ENCODE data around the gene LCN15. TPM values are rescaled to one million over a fixed set of nuclear protein-coding genes. Genes with fewer than 3 reads are reported as not detected.

Gene LCN15
- total and polyA plus RNA-seq, 2 of the 13 experiments (the other 11 are each of a cell fraction or from before 2014, with no cell fraction given) = 1.3 to 53.7 TPM

DNA sequence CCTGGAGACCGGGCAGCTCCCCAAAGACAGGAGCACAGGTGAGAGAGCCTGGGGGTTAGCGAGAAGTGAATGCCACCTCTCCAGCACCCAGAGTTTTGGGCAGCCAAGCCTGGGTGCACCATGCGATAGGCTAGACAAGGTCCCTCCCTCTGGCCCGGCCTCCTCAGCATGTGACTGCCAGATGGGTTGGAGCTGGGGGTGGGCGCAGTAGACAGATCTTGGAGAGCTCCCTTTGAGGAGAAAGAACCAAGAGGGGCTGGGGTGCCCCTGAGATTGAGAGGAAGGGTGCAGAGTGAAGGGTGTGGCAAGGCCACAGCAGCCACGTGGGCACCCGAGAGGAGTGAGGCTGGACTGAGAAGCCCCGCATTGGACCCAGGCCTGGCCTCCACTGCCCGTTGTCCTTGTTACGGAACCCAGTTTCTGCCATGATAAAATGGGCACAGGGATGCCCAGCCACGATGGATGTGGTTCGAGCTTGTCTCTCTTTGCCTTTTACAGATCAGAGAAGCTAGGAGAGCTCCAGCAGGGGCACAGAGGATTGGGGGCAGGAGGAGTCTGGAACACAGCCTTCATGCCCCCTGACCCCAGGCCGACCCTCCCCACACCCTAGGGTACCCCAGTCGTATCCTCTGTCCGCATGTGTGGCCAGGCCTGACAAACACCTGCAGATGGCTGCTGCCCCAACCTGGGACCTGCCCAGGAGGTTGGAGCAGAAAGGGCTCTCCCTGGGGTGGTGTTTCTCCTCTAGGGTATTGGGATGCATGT is 28.2 kb upstream of the LCN15 start:
- H3K27ac ChIP-seq (ENCODE audit: extremely low read length, insufficient read depth, low read length) = peak overlapping the region; percentile 75
- H4K20me1 ChIP-seq (ENCODE audit: insufficient read depth, low read length) = no peaks in the 10 kb centered on the region
- H3K4me2 ChIP-seq (ENCODE audit: low read depth, low read length) = peak overlapping the region; percentile 96
- in situ Hi-C loops (cut with HindIII; ENCODE audit: extremely low pct_ligation_motif_present, low pct_unique_long_range_greater_than_20kb) (no loop called here), intact Hi-C loops (cut with micrococcal nuclease; ENCODE audit: unreplicated experiment) (no loop called here)
- H3K9me3 ChIP-seq (ENCODE audit: low read length) = no peaks in the 10 kb centered on the region
- 57% methylated on average over 6 of the region's 15 CpGs for WGBS (ENCODE audit: low lambda C conversion rate)
- H3K79me2 ChIP-seq (ENCODE audit: insufficient read depth, low read length) = peaks cover 28% of the 10 kb centered on the region
- peaks cover 82% of the 10 kb centered on the region for H3K4me1 ChIP-seq (ENCODE audit: insufficient read depth, low read length)
- BruUV-seq (replicated peaks) = no TSS peak
- POLR2A ChIA-PET = interaction anchor here (0.7 to 2.3 kb wide), 2 partner anchors 8 to 15 kb away, joined by 3 to 12 read pairs; partner anchors contain the start of gene RABL6
- H3K36me3 ChIP-seq (replicated peaks in 1 of 2; ENCODE audit: control insufficient read depth in 1 of 2, insufficient read depth in 2 of 2, low read length in 2 of 2) = 0 out of 5 replicates have a peak, but pooled peaks cover 0 to 12% of the 10 kb centered on the region in 2 experiments
- H3K4me3 ChIP-seq (replicated peaks in 1 of 3; ENCODE audit: insufficient read depth in 1 of 3, low read depth in 2 of 3, low read length in 3 of 3) = peak overlapping the region; percentile 78 to 98 (median 82)
- ATAC-seq = no peak
- peak overlapping the region; percentile 91 for H3K9ac ChIP-seq (ENCODE audit: insufficient read depth, low read depth, low read length)
- no peak for DNase-seq (ENCODE audit: low spot score)
- H2AFZ ChIP-seq (ENCODE audit: low read length) = no peak overlapping the region
- H3K27me3 ChIP-seq (ENCODE audit: control insufficient read depth in 1 of 2, insufficient read depth in 2 of 2, low read length in 2 of 2) = no peaks in the 10 kb centered on the region; a peak in 1 of 5 replicates
- FAIRE-seq = no peak
- CTCF ChIA-PET (ENCODE audit: low intra/inter-chr PET ratio, low total read pairs) = interaction anchor here (0.6 to 1.1 kb wide), 2 partner anchors 15 to 48 kb away, joined by 3 to 4 read pairs; partner anchors contain the start of gene RABL6
- TF ChIP-seq ZBTB34 (CRISPR knock-in tag; IDR thresholded peaks at IDR 0.05) (0 out of 2 replicates have a peak, but pooled peaks have one; percentile 28), ZNF333 (CRISPR knock-in tag; IDR thresholded peaks at IDR 0.05; ENCODE audit: borderline replicate concordance) (no peak), TFDP2 (CRISPR knock-in tag; IDR thresholded peaks at IDR 0.05) (0 out of 2 replicates have a peak, but pooled peaks have one; percentile 15), SP5 (CRISPR knock-in tag; IDR thresholded peaks at IDR 0.05; ENCODE audit: borderline replicate concordance, low read depth) (0 out of 2 replicates have a peak, but pooled peaks have one; percentile 13), GTF2F1 (IDR thresholded peaks at IDR 0.05; ENCODE audit: low read length) (no peak), ZFY (CRISPR knock-in tag; IDR thresholded peaks at IDR 0.05) (0 out of 2 replicates have a peak, but pooled peaks have one; percentile 19), CENPX (CRISPR knock-in tag; IDR thresholded peaks at IDR 0.05) (no peak), ZNF670 (CRISPR knock-in tag; IDR thresholded peaks at IDR 0.05; ENCODE audit: borderline replicate concordance) (0 out of 2 replicates have a peak, but pooled peaks have one; percentile 34), KLF12 (CRISPR knock-in tag; IDR thresholded peaks at IDR 0.05; ENCODE audit: borderline replicate concordance) (peak; percentile 1; the same call in 1 of the 2 replicates), ZMAT3 (CRISPR knock-in tag; conservative IDR thresholded peaks at IDR 0.05) (0 out of 2 replicates have a peak, but pooled peaks have one; percentile 52), KLF16 (CRISPR knock-in tag; IDR thresholded peaks at IDR 0.05) (no peak), ZNF687 (CRISPR knock-in tag; IDR thresholded peaks at IDR 0.05) (peak; percentile 79), IKZF5 (CRISPR knock-in tag; IDR thresholded peaks at IDR 0.05) (no peak), POLR2AphosphoS5 (IDR thresholded peaks at IDR 0.05; ENCODE audit: low read depth, low read length) (peak; percentile 39; the same call in 1 of the 2 replicates), SALL1 (CRISPR knock-in tag; IDR thresholded peaks at IDR 0.05) (peak; percentile 34; the same call in 1 of the 2 replicates)
